ENCODE data around the gene LRRC53.

Gene LRRC53

DNA sequence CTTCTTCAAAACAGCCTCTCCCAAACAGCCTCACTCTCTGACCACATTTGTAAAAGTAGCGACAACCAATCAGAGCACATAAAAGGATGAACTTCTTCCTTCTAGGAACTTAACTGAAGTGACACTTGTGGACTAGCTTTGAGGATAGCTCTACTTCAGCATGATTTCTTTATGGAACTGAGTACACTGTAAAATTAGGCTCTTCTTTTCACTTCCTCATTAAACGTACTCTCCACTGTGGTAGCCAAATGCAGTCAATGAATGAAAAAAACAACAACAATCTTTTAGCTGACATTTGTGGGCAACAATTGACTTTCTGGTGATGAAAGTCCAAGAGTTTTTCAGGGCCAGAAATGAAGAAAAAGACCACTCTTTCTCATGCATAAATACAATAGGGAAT is 9.6 kb downstream of the LRRC53 start:
- DNase-seq (ENCODE audit: low read depth in 2 of 2), result no peak

DNA sequence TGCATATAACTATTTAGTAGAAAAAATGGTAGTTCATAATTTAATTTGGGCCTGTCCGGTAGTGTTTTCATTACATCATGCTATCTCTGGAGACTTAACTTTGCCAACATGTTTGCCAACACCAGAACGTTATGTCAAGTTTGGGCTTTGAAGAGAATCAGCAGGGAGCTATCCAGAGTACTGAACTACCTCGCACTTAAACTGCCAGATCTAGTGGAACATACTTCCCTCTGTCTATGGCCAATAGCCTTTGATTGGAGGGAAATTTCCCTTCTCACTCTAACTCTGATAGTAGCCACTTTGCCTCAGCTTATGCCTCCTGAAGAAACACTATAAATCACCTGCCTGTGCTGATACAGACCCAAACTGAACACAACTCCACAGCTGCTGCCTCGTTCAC is 10.0 kb downstream of the LRRC53 start:
- no peak for DNase-seq (ENCODE audit: low read depth in 2 of 2)

DNA sequence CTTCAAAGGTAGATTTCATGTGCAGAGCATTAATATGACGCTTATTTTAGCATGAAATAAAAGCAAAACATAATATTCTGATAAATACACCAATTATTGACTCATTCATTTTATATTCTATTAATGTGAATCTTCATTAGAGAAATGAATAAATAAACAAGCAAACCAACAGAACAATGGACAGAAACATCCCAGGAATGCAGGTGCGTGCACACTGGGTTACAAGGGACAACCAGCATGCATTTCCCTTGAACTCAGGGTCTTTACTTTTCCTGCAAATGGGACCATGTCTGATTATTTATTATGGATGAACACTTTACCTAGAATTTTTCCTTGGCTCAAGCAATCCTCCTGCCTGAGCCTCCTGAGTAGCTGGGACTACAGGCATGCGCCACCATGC is 13.5 kb downstream of the LRRC53 start:
- no peak for DNase-seq (ENCODE audit: low read depth in 2 of 2)

DNA sequence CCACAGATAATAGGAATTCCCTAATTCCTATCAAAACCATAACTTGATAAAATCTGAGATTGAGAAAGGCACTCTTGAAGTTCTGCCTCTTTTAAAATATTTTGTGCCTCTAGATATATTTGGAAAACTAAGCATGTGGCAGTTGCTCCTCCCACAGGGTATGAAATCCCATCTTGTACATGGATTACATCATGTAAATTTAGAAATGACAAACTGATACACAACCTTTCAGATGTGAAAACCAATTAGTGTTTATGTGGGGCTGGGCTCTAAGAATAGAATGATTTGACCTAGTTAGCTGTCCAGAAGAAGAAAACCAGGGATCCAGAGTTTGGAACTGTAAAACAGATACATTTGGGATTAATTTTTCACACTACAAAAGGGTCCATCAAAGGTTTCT is 15.7 kb downstream of the LRRC53 start:
- DNase-seq (ENCODE audit: low read depth in 2 of 2), result no peak

DNA sequence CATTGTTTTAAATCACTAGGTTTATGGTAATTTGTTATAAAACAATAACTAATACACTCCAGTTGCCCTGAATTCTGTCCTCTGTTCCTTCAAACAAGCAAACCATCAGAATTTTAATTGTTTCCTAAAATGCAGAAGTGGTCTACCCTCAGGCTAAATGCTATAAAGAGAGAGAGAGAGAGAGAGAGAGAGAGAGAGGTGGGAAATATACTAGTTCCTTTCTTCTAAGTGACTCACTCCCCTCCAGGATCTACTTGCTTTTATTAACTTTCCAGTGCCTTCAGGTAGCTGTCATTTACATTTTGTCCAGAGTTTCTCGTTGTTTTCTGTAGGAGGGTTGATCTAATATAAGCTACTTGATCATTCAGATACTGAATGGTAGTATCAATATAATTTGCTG is 26.4 kb downstream of the LRRC53 start:
- DNase-seq (ENCODE audit: low read depth in 2 of 2), result no peak

DNA sequence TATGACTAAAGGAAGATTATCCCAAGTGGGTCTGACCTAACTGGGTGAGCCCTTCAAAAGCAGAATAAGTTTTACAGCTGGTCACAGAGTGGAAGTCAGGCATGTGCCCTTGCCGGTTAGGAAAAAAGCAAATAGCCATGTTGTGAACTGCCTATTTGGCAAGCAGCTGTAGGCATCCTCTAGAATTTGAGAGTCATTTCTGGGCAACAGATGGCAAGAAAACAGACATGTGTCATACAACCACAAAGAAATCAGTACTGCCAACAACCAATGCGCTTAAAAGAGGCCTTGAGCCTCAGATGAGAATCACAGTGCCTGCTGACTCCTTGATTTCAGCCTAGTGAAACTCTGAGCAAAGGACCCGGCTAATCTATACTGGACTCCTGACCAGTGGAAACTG is 26.8 kb downstream of the LRRC53 start:
- no peak for DNase-seq (ENCODE audit: low read depth in 2 of 2)

DNA sequence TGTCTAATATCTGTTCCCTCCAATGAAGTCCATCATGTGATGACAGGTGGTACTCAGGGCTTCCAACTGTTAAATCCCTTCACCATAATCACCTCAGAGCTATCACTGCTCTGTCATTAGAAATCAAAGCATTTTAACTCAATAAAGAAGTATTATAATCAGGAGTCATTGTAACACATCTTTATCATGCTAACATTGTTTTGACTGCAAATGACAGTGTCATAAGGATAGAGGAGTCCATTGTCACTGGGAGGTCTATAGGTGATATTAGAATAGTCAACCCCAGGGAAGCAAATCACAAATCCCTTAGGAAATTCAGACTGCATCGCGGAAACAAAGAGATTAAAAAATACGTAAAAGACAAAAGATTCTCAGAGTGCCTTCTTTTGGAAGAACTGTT is 30.8 kb downstream of the LRRC53 start:
- no peak for DNase-seq (ENCODE audit: low read depth in 2 of 2)

DNA sequence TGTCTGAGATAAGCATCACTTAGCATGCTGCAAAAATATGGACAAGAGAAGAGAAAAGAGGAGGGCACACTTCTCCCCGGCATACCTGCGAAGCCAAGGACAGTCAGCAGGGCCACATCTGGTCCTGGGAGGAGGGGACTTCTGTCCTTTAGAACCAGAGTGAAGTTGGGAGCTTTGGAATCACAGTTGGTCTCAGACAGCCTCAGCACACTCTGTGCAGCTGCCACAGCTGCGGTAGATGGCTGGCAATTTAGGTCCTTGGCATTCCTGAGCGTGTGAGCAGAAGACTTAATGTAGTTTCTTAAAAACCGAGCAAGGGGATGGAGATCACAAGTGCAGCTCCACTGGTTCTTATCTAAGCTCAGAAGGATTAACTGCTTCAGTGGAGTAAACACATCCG is 32.3 kb downstream of the LRRC53 start:
- DNase-seq (ENCODE audit: low read depth in 2 of 2), result no peak

DNA sequence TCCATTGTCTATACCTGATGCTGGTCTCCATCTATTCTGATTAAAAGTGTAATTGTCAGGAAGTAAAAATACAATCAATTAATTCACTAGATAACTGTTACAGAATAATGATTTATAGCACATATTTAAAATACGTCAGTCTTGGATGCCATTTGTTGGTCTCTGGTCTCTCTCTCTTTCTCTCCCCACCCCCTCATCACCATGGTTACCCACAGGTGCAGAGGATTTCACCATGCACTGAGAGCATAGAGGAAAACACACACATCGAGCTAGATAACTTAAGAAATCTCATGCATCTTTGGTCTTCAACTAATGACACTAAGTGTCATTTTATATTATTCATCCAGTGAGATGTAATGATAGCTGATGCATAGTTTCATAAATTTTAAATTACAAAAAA is 33.4 kb downstream of the LRRC53 start:
- DNase-seq (ENCODE audit: low read depth in 2 of 2), result no peak

DNA sequence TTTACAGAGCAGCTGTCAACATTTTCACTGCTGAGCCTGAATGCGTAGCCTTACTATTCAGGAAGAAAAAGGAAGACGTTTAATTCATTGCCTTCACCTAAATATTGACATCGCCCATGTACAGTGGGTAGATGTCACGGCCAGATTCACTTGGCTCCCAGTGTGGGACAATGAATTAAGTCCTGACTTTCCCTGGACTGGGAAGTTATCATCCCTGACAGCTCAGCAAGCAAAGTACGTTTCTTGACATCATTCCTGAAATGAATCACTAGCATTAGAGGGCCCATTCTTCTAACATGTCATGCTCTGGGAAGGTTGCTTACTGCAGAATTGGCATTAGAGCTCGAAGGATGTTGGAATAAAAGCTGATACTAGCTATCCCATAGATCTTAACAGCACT is 37.8 kb downstream of the LRRC53 start:
- no peak for DNase-seq (ENCODE audit: low read depth in 2 of 2)

DNA sequence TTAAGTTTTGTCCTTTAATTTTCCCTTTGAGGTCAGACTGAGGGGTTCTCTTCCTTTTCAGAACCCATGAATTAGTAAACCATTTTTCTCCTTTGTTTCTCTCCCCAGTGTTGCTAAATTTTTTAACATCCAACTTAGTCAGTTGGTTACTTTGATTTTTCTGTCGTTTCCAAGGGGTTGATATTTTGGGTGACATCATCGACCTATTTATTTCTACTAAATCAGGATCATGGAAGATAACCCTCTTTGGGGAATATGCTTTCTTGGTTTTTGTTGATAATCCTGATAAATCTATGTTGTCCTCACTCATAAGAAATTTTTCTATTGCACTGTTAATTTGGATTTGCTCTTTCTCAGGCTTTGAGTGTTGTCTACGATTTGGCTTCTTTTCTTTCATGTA is 40.9 kb downstream of the LRRC53 start:
- DNase-seq (ENCODE audit: low read depth in 2 of 2), result no peak

DNA sequence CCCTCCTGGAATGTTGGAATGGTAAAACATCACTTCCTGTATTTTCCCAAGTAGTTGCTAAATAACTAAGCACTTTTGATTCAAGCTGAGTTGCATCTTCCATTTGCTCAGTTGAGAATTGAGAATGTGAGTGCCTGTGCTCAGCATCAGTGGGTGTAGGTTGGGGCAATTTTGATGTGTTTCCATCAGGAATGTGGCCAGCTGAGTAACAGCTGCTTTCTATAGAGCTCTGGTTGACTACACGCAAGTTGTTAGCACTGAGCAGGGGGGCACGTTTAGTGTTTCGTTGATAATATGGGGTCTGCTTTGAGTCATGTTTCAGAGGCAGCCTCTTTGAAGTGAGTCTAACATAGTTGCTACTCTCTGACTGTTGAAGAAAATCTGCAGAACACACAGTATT is 41.5 kb downstream of the LRRC53 start:
- DNase-seq (ENCODE audit: low read depth in 2 of 2), result no peak

DNA sequence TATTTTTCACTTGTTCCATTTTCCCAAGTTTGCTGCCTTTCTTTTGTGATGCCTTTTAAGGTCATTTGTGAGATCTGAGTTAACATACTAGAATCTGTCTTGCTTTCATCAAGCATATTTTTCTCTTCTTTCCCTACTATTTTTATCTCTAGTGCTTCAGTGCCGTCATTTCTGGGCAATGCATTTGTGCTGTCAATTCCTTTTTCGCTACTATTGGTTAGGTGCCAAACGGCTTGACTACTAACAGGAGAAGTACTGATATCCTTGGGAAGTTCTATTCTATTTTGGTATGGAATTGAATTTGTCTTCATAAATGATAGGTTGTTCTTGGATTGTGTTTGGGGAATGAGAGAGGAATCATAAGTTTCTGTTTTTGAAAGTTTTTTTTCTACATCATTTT is 42.2 kb downstream of the LRRC53 start:
- no peak for DNase-seq (ENCODE audit: low read depth in 2 of 2)

DNA sequence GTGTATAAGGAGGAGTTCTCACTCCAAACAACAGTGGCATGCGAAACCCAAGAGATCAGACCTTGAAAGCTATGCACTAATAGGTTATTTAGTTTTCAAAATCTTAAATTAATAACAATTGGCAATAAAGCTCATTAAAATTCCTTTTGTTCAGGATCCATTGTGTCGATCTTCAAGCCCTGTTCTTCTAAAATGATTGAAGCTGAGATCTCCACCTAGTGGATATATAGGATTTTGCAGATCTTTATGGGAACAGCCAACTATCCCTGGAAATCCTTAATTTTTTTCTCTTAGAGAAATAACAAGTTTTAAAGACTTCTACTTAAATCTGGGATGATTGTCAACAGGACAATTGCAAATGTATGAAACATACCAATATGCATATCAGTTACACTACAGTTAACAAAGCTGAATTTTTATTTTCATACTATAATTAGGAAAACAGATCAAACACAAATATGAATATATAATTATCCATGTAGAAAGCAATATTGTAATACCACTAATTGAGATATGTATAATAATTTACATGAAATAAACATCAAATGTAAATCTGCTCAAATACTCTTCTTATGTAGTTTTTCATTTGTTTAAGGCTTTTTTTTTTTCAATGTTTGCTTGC is 43.3 kb downstream of the LRRC53 start:
- no peak for DNase-seq (ENCODE audit: low read depth in 2 of 2)

DNA sequence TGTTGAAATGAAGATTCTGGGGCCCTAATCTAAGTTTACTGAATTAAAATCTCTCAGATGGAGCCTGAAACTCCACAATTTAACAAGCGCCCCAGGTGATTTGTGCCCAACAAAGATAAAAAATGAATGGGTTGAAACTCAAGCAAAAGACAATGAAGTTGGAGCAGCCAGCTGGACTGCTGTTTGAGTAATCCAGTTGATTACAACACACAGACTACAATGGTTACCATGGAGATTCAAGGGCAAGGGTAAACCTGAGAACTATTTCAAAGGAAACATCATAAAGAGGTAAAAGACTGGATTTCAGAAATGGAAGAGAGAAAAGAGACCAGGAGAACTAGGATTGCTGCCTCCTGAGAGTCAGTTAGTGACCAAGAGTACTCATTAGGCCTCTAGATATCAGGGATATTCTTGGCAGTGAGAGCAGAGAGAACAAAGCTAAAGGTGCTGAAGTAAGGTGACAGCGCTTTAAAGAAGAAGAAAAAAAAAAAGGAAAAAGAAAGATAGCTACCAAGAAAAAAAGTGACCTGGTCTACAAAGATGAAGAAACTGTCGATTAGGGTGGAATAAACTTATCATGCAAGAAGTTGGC is 44.5 kb downstream of the LRRC53 start:
- no peak for DNase-seq (ENCODE audit: low read depth in 2 of 2)

DNA sequence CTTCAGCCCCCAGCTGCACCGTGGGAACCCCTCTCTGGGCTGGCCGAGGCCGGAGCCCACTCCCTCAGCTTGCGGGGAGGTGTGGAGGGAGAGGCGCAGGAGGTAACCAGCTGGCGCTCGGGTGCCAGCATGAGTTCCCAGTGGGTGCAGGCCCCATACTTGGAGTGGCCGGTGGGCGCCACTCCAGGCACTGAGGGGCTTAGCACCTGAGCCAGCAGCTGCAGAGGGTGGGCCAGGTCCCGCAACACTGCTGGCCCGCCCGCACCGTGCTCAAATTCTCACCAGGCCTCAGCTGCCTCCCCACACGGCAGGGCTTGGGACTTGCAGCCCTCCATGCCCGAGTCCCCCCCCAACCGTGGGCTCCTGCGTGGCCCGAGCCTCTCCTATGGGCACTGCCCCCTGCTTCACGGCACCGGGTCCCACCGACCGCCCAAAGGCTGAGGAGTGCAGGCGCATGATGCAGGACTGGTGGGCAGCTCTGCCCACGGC is 47.2 kb downstream of the LRRC53 start:
- no peak for DNase-seq (ENCODE audit: low read depth in 2 of 2)

DNA sequence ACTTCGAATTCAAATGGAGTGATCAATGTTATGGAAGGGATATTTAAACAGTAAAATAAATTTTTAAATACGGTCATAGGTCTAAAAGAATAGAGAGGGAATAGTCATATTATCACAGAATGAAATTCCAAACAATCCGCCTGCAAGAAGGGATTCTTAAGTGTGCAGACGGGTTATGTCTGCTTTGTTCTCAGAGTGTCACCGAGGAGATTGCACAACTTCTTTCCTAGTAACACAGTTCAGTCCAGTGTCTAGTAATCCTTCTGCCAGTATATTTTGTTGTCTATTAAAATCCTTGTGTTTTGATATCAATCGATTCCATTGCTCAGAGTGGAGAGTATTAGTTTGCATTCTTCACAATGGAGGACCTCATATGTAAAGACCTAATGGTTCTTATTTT is 48.4 kb downstream of the LRRC53 start:
- DNase-seq (ENCODE audit: low read depth in 2 of 2), result no peak

DNA sequence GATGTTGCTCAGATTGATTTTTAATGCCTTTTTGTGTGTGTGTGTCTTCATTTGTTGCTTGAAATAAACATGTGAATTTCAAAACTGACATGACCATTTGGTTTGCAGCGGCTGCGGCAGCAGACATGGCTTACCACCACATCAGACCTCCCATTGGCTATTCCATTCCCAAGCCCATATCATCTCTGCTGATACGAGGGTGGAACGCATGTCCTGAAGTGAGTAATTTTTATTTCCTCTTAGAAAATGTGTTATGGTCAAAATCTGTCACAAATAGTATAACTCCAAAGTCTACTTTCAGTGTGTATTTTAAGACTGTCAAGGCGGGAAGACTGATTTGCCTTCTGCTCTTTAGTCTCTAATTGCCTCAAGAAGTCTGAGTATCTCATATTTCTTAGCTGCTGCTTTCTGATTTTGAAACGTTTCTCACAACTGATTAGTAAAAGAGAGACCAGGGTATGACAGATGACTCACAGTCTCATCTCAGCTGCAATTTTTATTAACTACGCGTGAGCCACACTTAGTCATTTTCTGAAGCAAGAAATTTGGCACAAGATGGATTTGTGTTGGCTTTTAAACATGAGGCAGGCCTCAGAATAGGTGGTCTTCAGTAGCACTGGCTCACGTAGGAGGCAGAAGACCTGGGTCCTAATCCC is 49.0 kb downstream of the LRRC53 start:
- DNase-seq (ENCODE audit: low read depth in 2 of 2), result no peak

DNA sequence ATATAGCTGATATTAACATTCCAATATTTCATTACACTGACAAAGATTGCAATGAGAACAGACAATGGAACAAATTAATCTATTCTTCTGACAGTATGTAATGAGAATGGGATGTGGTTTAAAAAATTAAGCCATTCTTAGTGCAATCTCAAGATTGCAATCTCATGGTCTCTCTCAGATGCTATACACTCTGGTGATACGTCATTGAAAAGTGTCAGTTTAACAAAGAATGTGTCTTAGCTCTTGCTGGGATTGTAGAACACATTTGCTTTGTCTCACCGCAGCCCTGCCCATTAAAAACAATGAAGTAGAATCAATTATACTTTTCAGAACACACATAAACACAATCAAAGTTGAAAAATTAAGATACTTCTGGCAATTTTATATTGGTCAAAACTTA is 55.2 kb downstream of the LRRC53 start:
- DNase-seq (ENCODE audit: low read depth in 2 of 2), result no peak

DNA sequence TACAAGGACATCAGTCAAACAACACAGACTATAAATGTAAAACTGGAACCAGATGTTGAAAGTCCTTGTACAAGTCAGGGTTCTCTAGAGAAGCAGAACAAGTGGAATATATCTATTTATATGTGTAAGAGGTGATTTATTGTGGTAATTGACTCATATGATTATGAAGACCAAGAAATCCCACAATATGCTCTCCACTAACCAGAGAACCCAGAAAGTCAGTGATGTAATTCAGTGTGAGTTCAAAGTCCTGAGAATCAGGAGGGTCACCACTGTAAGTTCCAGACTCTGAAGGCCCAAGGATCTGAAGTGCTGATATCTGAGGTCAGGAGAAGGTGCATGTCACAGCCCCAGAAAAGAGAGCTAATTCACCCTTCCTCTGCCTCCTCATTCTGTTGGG is 57.0 kb downstream of the LRRC53 start:
- DNase-seq (ENCODE audit: low read depth in 2 of 2), result no peak

DNA sequence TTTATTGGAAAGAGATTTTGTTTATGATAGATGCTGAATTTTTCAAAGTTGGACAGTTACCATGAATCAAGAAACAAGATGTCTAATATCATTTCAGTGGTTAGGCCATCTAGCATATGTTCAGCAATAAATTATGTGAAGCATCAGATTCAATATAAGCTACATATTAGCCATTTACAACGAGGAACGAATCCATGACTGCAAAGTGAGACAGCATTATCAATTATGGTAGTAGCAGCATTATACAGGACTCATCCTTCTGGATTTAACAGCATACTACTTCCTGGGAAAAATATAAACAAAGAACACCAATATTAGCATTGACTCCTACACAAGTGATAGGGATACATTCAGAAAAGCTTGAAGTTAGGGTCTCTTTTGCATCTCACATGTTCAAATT is 59.1 kb downstream of the LRRC53 start:
- DNase-seq (ENCODE audit: low read depth in 2 of 2), result no peak

DNA sequence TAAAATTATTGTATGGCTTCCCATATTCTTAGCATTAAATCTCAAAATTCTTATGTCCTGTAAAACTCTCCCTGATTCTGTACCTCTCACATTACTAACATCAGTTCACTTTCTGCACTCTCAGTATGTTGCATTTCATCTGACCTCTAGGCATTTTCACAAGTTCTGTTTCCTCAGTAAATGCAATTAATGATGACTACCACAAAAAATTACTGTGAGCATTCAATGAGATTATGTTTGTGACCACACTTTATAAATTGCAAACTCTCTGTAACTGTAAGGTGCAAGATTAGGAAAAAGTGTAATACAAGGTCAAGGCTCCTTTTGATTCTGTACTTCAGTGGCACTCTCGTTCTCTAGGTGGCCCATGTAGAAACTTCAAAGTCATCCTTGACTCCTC is 60.4 kb downstream of the LRRC53 start:
- DNase-seq (ENCODE audit: low read depth in 2 of 2), result no peak

DNA sequence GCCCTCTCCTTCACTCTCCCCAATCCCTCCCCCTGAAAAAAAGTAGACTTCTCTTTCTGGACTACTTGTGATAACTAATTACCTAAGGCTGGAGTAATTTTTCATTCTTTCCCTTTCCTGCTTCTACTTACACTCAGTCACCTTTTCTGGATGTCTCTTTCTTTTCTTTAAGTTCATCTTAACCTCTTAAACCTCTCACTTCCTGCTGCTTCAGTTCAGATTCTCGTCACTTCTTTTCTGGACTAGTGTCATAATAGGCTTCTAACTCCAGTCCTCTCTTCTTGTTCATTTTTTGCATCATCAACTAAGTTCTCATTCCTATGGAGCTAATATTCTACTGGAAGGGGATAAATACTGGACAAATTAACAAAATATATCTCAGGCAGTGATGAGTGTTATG is 75.4 kb downstream of the LRRC53 start:
- DNase-seq (ENCODE audit: low read depth in 2 of 2), result no peak

DNA sequence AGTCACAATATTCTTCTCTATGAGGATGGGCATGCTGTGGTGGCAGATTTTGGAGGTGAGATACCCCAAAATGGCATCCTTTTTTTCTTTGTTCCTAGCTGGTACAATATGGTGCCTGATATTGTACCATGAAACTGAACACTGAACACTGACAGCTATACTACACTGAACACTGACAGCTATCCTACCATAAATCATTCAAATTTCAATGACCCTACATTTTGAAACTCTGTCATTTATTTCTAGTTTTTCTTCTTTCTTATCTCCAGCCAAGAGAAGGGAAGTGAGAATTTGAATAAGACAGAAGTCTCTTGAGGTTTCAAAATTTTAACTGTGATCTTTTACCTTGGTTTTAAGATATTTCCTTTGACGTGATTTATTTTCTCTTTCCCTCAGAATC is 76.3 kb downstream of the LRRC53 start:
- no peak for DNase-seq (ENCODE audit: low read depth in 2 of 2)

All from stimulated activated CD8-positive, alpha-beta memory T cell treated with anti-CD3 and anti-CD28 coated beads, Interleukin-2, amount 100 ng/mL, for 48 hours (primary cell).